Measurements from ENCODE around the gene NTNG2. TPM values are rescaled to one million over a fixed set of nuclear protein-coding genes. Genes with fewer than 3 reads are reported as not detected.

The NTNG2 gene
- total and polyA plus RNA-seq, 7 donors: 0.01 to 1.3 (median 0.20) TPM

- peaks cover 15% of the 10 kb centered on the region for H3K4me1 ChIP-seq
- peaks cover 3 to 96% (median 44%) of the 10 kb centered on the region in 3 donors for H3K27me3 ChIP-seq (ENCODE audit: insufficient read depth in 3 of 3, low read length in 2 of 3)
- no peak for TF ChIP-seq CTCF (IDR thresholded peaks at IDR 0.05)
- peak overlapping the region; percentile 72 for H3K4me3 ChIP-seq
- H3K9me3 ChIP-seq: no peaks in the 10 kb centered on the region
- no peaks in the 10 kb centered on the region for H3K36me3 ChIP-seq (ENCODE audit: insufficient read depth in 1 of 2, low read depth in 1 of 2)
- DNase-seq (peak in 1 of 2 donors; percentile 42), ATAC-seq (peak in 2 of 4 donors; percentile 42 to 54)
- no peak overlapping the region for H3K27ac ChIP-seq
- 6 to 15% (median 10%) methylated on average over 16 of the region's 16 CpGs for WGBS, 3 donors
- intact Hi-C loops (cut with DNase I): loop anchor here in 1 of 2 donors (10.0 kb wide), 1 partner anchor 400 kb away; no protein-coding TSS in a partner anchor
These were observed 2.9 kb downstream of the NTNG2 start for GRCh38 chr9:132164604-132165362.

GRCh38 chr9:132166599-132166998 is 4.7 kb downstream of the NTNG2 start:
- no peak for ATAC-seq
- H3K36me3 ChIP-seq (ENCODE audit: insufficient read depth in 1 of 2, low read depth in 1 of 2): no peaks in the 10 kb centered on the region
- intact Hi-C loops (cut with DNase I): loop anchor here in 1 of 2 donors (10.0 kb wide), 1 partner anchor 402 kb away; no protein-coding TSS in a partner anchor
- H3K4me3 ChIP-seq: no peak overlapping the region
- peaks cover 3 to 91% (median 37%) of the 10 kb centered on the region in 3 donors for H3K27me3 ChIP-seq (ENCODE audit: insufficient read depth in 3 of 3, low read length in 2 of 3)
- no peak overlapping the region for H3K27ac ChIP-seq
- no peak for DNase-seq
- peaks cover 15% of the 10 kb centered on the region for H3K4me1 ChIP-seq
- no peak for TF ChIP-seq CTCF (IDR thresholded peaks at IDR 0.05)
- no peaks in the 10 kb centered on the region for H3K9me3 ChIP-seq
- whole genome bisulfite sequencing, 3 donors: 50 to 58% (median 52%) methylated on average over 19 of the region's 19 CpGs

- H3K36me3 ChIP-seq (ENCODE audit: insufficient read depth in 1 of 2, low read depth in 1 of 2): no peaks in the 10 kb centered on the region
- WGBS, 3 donors: 34 to 44% (median 35%) methylated on average over 7 of the region's 7 CpGs
- peaks cover 3 to 93% (median 35%) of the 10 kb centered on the region in 3 donors for H3K27me3 ChIP-seq (ENCODE audit: insufficient read depth in 3 of 3, low read length in 2 of 3)
- peaks cover 15% of the 10 kb centered on the region for H3K4me1 ChIP-seq
- intact Hi-C loops (cut with DNase I): loop anchor here in 1 of 2 donors (10.0 kb wide), 1 partner anchor 402 kb away; no protein-coding TSS in a partner anchor
- no peak overlapping the region for H3K4me3 ChIP-seq
- no peak for TF ChIP-seq CTCF (IDR thresholded peaks at IDR 0.05)
- no peaks in the 10 kb centered on the region for H3K9me3 ChIP-seq
- no peak for ATAC-seq
- no peak for DNase-seq
- H3K27ac ChIP-seq: no peak overlapping the region
These were observed 5.3 kb downstream of the NTNG2 start for GRCh38 chr9:132167192-132167591.

GRCh38 chr9:132168347-132168746 is 6.5 kb downstream of the NTNG2 start:
- Histone ChIP-seq H3K36me3 (ENCODE audit: insufficient read depth in 1 of 2, low read depth in 1 of 2) (no peaks in the 10 kb centered on the region), H3K4me3 (no peak overlapping the region), H3K9me3 (no peaks in the 10 kb centered on the region), H3K27ac (no peak overlapping the region), H3K27me3 (ENCODE audit: insufficient read depth in 3 of 3, low read length in 2 of 3) (peaks cover 3 to 86% (median 26%) of the 10 kb centered on the region in 3 donors), H3K4me1 (peaks cover 11% of the 10 kb centered on the region)
- intact Hi-C loops (cut with DNase I): loop anchor here in 1 of 2 donors (10.0 kb wide), 1 partner anchor 404 kb away; no protein-coding TSS in a partner anchor
- no peak for ATAC-seq
- WGBS, 3 donors: 32 to 40% (median 36%) methylated on average over 8 of the region's 8 CpGs
- TF ChIP-seq CTCF (IDR thresholded peaks at IDR 0.05): no peak
- peak in 1 of 2 donors; percentile 23 for DNase-seq

Measured in psoas muscle (tissue), 8 donors.